ENCODE results near the gene RARG.
A peak's percentile ranks its signal among the peaks of the same experiment; 100 is the strongest.

The RARG gene

DNA sequence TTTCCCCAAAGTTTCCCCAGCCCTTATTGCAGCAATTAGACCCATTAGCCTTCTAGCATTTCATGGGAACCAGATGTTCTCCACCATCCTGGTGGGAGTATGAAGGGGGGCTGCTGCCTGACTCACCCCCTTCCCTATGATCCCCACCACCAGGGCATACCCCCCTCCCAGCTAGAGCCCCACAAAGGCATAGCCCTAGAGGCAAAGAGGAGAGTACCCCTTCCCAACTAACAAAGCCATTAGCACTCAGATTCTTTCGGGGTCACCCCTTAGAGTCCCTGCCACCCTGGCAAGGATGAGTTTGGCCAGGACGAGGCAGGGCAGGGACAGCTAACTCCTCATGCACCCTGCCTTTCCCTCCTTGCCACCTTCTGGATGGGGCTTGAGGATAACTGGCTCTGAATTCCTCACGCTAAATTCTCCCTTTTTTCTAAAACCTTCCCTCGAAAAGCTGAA is 9.2 kb downstream of the RARG start:
- Histone ChIP-seq H2AFZ (ENCODE audit: low read length, unreplicated experiment) (no peak overlapping the region), H3K79me2 (ENCODE audit: control insufficient read depth, insufficient read depth, low read length, unreplicated experiment) (peaks cover 16% of the 10 kb centered on the region), H3K4me1 (ENCODE audit: control insufficient read depth, insufficient read depth, low read length, unreplicated experiment) (peaks cover 28% of the 10 kb centered on the region), H3K36me3 (ENCODE audit: insufficient read depth, low read length) (no peaks in the 10 kb centered on the region), H3K4me3 (ENCODE audit: low read depth, low read length) (no peak overlapping the region), H3K27ac (ENCODE audit: low read depth, low read length) (no peak overlapping the region), H3K27me3 (ENCODE audit: insufficient read depth, low read length) (no peaks in the 10 kb centered on the region)

DNA sequence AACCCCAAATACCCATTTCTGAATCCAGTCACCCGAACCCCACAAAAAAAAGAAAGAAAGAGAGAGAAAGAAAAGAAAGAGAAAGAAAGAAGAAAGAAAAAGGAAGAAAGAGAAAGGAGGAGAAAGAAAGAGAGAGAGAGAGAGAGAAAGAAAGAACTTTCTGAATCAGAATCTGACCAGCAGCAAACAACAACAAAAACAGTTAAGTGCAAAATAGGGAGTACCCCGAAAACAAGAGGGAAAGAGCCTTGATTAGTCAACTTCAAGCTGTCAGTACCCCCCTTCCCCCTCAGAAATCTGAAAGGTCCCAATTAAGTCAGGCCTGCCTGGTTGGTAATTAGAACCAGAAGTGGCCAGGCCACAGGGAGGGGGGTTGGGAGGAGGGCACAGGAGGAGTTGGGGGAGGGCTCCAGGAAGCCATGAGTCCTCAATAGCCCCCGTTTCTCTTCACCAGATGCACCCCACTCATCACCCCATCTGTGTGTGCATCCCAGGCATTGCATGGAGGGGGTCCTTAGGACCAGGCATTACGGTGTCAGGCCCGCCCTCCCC is 9.8 kb downstream of the RARG start:
- Histone ChIP-seq H3K27ac (ENCODE audit: low read depth, low read length) (peak overlapping the region; percentile 98), H3K4me3 (ENCODE audit: low read depth, low read length) (peak overlapping the region; percentile 79), H3K4me1 (ENCODE audit: control insufficient read depth, insufficient read depth, low read length, unreplicated experiment) (peaks cover 34% of the 10 kb centered on the region), H3K36me3 (ENCODE audit: insufficient read depth, low read length) (no peaks in the 10 kb centered on the region), H3K79me2 (ENCODE audit: control insufficient read depth, insufficient read depth, low read length, unreplicated experiment) (peaks cover 21% of the 10 kb centered on the region), H3K27me3 (ENCODE audit: insufficient read depth, low read length) (no peaks in the 10 kb centered on the region), H2AFZ (ENCODE audit: low read length, unreplicated experiment) (no peak overlapping the region)

DNA sequence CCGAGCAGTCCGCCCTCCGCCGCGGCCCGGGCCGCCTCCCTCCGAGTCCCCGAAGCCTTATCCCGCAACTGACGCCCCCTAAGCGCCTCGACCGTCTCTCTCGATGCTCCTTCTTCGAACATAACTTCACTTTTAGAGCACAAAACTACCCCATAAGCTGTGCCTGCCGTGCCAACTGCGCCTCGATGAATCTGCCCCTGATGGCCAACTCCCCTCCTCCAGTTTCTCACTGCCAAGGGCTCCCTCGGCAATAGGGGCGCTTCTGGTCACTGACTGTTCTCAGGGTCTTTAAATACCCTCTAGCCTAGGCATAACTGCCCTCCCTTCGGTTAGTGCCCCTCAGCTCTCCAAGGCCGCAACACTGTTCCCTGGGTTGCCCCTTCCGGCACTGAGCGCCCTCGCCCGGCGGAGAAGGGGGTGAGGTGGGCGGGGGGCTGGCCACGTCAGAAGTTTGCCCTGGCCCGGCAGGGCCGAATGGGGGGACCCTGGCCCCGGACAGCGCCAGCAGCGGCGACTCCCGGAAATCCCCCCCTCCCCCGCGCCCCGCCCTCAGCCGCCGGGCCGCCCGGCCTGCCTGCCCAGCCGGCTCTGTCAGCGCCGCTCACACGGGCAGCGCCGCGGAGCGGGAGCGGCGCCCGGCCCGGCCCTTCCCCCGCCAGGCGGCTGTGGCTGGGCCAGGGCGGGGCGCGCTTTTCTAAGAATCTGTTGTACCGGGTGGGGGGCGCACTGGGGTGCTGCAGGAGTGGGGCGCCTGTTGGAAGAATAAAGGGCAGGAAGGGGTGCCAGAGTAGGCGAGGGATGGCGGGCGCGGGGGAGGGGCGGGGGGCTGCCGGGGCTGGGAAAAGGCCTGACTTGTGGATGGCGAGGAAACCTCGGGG is 10.6 kb downstream of the RARG start:
- Histone ChIP-seq H3K27me3 (ENCODE audit: insufficient read depth, low read length) (no peaks in the 10 kb centered on the region), H3K4me1 (ENCODE audit: control insufficient read depth, insufficient read depth, low read length, unreplicated experiment) (peaks cover 42% of the 10 kb centered on the region), H3K36me3 (ENCODE audit: insufficient read depth, low read length) (no peaks in the 10 kb centered on the region), H3K27ac (ENCODE audit: low read depth, low read length) (peak overlapping the region; percentile 98), H3K79me2 (ENCODE audit: control insufficient read depth, insufficient read depth, low read length, unreplicated experiment) (peaks cover 28% of the 10 kb centered on the region), H2AFZ (ENCODE audit: low read length, unreplicated experiment) (peak overlapping the region; percentile 86), H3K4me3 (ENCODE audit: low read depth, low read length) (peak overlapping the region; percentile 79)

DNA sequence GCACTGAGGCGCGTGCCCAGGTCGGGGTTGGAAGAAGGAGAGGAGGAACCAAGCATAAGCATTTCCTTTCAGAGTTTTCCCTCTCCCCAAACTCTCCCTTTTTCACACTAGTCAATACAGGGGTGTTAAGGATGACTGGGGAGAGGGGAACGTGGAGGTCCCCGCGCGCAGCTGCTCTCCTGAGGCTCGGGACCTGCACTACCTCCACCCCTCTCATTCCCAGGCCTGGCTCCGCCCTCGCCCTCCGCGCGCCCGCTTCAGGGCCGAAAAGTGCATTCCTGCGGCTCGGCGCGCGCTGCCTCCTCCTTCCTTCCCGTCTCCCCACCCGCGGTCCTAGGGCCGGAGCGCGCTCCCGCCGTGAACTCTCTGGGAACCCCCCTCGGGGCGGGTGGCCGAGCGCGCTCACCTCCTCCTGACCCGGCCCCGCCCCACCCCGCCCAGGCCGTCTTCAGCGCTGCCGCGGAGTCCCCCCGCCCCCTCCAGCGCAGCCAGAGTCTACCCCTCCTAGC is 11.3 kb downstream of the RARG start:
- Histone ChIP-seq H3K27me3 (ENCODE audit: insufficient read depth, low read length) (no peaks in the 10 kb centered on the region), H3K4me3 (ENCODE audit: low read depth, low read length) (peak overlapping the region; percentile 98), H3K36me3 (ENCODE audit: insufficient read depth, low read length) (no peaks in the 10 kb centered on the region), H2AFZ (ENCODE audit: low read length, unreplicated experiment) (peak overlapping the region; percentile 26), H3K79me2 (ENCODE audit: control insufficient read depth, insufficient read depth, low read length, unreplicated experiment) (peaks cover 35% of the 10 kb centered on the region), H3K4me1 (ENCODE audit: control insufficient read depth, insufficient read depth, low read length, unreplicated experiment) (peaks cover 49% of the 10 kb centered on the region), H3K27ac (ENCODE audit: low read depth, low read length) (peak overlapping the region; percentile 98)

DNA sequence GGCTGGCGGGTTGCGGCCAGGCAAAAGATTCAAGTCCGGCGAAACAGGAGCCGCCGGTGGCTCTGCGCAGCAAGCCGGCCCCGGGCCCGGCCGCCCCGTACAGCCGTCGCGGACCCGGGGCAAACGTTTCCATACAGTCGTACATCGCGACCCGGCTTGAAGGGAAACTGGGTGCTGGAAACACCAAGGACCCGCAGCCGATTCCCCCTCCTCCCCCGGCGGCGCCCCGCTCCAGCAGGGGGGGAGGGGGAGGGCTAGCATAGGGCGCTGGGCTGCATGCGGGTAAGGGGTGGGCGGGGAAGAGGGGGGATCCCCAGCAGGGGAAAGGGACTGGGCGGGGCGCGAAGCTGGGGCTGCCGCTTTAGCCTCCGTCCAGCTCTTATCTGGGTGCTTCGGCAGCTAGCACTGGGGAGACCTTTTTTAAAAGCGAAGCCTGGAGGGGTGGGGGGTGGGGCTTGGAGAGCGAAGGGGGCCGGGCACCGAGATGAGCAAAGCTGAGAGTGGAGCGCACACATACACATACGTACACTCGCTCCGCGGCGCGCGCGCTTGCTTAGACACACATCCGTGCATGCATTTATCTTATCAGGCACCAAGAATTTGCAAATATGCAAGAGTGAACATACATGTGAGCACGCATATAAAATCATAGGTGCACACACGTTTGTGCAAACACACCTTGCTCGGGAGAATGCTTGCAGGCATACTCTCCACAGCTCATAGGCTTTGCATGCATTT is 11.9 kb downstream of the RARG start:
- H3K79me2 ChIP-seq (ENCODE audit: control insufficient read depth, insufficient read depth, low read length, unreplicated experiment), result peaks cover 37% of the 10 kb centered on the region
- peaks cover 54% of the 10 kb centered on the region for H3K4me1 ChIP-seq (ENCODE audit: control insufficient read depth, insufficient read depth, low read length, unreplicated experiment)
- H3K4me3 ChIP-seq (ENCODE audit: low read depth, low read length), result peak overlapping the region; percentile 98
- H2AFZ ChIP-seq (ENCODE audit: low read length, unreplicated experiment), result peak overlapping the region; percentile 26
- H3K27ac ChIP-seq (ENCODE audit: low read depth, low read length), result peak overlapping the region; percentile 75
- H3K27me3 ChIP-seq (ENCODE audit: insufficient read depth, low read length), result no peaks in the 10 kb centered on the region
- H3K36me3 ChIP-seq (ENCODE audit: insufficient read depth, low read length), result no peaks in the 10 kb centered on the region

DNA sequence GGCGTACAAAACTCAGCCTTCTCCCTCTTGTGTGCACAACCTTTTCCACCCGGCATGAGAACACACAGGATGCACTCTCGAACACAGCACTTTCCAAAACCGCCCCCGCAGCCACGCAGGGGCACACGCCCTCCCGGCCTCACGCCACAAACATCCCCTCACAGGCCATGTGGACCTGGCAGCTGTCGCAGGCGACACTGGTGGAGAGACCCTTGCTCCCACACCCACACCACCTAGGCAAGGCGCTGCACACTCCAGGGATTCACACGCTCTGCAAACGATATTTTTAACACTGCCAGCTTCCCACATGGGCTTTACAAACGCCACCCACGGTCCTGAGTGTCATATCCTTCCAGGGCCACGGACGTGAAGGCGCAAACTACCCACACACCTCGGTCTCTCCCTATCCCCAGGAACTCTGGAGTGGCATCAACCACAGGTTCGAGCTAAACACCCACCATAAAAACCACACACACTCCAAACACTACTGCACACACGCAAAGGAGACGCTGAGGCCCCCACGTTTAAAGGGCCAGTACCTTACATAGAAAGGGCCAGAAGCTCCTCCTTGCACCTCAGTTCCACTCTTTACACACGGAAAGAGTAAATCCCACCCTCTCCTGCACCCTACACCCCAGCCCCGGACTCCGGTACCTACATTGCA is 12.6 kb downstream of the RARG start:
- H3K4me1 ChIP-seq (ENCODE audit: control insufficient read depth, insufficient read depth, low read length, unreplicated experiment), result peaks cover 54% of the 10 kb centered on the region
- H3K27ac ChIP-seq (ENCODE audit: low read depth, low read length), result peak overlapping the region; percentile 75
- peak overlapping the region; percentile 98 for H3K4me3 ChIP-seq (ENCODE audit: low read depth, low read length)
- no peaks in the 10 kb centered on the region for H3K27me3 ChIP-seq (ENCODE audit: insufficient read depth, low read length)
- H3K79me2 ChIP-seq (ENCODE audit: control insufficient read depth, insufficient read depth, low read length, unreplicated experiment), result peaks cover 37% of the 10 kb centered on the region
- no peaks in the 10 kb centered on the region for H3K36me3 ChIP-seq (ENCODE audit: insufficient read depth, low read length)
- H2AFZ ChIP-seq (ENCODE audit: low read length, unreplicated experiment), result no peak overlapping the region

DNA sequence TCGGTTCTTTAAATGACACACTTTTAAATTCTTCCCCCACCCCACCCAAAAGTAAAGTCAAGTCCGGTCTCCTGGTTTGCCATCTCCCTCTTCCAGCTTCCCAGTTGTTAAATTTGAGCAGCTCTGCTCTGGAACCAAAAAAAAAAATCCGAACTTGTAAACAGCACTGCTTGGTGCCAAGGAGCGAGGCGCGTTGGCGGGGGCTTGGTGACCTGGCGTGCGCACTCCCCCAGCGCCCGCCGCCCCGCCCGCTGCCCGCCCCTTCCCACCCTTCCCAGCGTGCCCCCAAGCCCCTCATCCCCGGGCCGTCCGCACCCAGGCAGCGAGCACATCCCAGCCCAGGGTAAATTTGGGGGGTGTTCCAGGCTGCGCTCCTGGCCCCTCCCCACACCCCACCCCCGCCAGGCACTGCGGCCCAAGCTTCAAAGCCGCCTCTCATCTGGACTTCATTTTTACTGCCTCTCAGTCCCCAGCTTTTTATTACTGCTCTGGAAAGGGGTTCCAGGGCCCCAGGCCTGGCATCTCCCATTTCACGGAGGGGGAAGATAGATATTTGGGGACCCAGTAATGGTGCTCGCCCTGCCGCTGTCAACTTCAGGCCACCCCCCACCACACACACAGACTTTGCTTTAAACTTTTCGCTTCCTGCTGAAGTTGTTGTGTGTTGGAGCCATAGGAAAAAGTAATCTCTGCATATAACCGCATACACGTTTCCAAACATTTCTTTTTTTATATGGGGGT is 13.3 kb downstream of the RARG start:
- Histone ChIP-seq H3K27me3 (ENCODE audit: insufficient read depth, low read length) (no peaks in the 10 kb centered on the region), H3K79me2 (ENCODE audit: control insufficient read depth, insufficient read depth, low read length, unreplicated experiment) (peaks cover 37% of the 10 kb centered on the region), H3K4me3 (ENCODE audit: low read depth, low read length) (peak overlapping the region; percentile 98), H2AFZ (ENCODE audit: low read length, unreplicated experiment) (peak overlapping the region; percentile 43), H3K4me1 (ENCODE audit: control insufficient read depth, insufficient read depth, low read length, unreplicated experiment) (peaks cover 52% of the 10 kb centered on the region), H3K36me3 (ENCODE audit: insufficient read depth, low read length) (no peaks in the 10 kb centered on the region), H3K27ac (ENCODE audit: low read depth, low read length) (peak overlapping the region; percentile 75)

DNA sequence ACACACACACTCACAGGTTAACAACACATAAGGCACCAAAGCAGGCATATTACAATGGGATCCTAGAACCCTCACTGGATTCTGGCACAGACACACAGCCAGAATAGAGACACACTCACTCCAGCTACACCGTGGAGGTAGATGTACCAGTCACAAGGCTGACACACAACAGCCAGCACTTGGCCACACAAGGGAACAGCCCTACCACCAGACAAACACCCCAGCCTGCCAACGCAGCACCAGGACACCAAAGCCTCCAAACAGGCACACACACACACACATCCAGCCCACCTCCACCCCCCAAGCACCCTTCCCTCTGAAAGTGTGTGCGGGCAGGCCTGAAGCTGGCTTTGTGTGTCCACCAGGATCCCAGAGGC is 14.1 kb downstream of the RARG start:
- H3K27ac ChIP-seq (ENCODE audit: low read depth, low read length), result peak overlapping the region; percentile 75
- peaks cover 3% of the 10 kb centered on the region; the same call in 1 of the 2 replicates for H3K36me3 ChIP-seq (ENCODE audit: insufficient read depth, low read length)
- no peak overlapping the region for H2AFZ ChIP-seq (ENCODE audit: low read length, unreplicated experiment)
- peak overlapping the region; percentile 98 for H3K4me3 ChIP-seq (ENCODE audit: low read depth, low read length)
- H3K27me3 ChIP-seq (ENCODE audit: insufficient read depth, low read length), result no peaks in the 10 kb centered on the region
- H3K79me2 ChIP-seq (ENCODE audit: control insufficient read depth, insufficient read depth, low read length, unreplicated experiment), result peaks cover 37% of the 10 kb centered on the region
- peaks cover 55% of the 10 kb centered on the region for H3K4me1 ChIP-seq (ENCODE audit: control insufficient read depth, insufficient read depth, low read length, unreplicated experiment)

DNA sequence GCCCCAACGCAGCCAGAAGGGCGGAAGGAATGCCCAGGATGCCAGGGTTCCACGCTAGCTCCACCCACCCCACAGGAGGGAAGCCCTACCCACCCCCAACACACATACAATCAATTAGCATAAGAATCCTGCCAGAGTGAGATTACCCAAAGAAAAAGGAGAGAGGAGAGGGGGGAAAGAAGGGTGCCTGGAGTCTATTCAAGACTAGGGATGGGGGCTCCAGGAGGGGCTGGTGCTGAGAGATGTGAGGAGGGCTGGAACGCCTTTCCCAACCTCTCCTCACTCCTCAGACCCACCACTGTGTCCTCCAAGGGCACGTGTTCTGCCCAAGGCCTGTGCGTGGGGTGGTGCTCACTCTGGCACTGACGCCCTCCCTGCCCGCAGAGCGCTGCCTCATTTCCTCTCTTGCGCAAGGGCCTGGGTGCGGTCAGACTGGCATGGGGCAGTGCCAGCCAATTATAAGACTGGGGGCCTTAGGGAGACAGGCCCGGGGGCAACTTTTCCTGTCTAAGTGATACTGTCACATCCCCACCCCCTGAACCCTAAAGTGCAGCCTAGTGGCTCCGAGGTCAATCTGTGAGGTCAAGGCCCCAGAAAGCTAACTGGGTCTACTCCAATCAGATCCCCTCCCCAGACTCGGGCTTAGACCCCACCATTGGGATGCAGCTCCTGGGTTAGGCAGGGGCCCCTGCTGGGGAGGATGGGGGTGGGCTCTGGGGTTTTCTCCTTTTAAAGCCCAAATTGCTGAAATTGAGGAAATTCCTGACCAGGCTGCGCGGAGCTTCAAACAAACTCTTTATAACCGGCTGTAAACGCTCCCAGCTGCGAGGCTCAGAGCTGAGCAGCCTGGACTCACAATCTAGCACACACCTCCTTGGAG is 14.7 kb downstream of the RARG start:
- Histone ChIP-seq H3K27me3 (ENCODE audit: insufficient read depth, low read length) (no peaks in the 10 kb centered on the region), H3K4me1 (ENCODE audit: control insufficient read depth, insufficient read depth, low read length, unreplicated experiment) (peaks cover 52% of the 10 kb centered on the region), H3K27ac (ENCODE audit: low read depth, low read length) (peak overlapping the region; percentile 75), H3K36me3 (ENCODE audit: insufficient read depth, low read length) (peaks cover 5% of the 10 kb centered on the region; the same call in 1 of the 2 replicates), H3K79me2 (ENCODE audit: control insufficient read depth, insufficient read depth, low read length, unreplicated experiment) (peaks cover 37% of the 10 kb centered on the region), H3K4me3 (ENCODE audit: low read depth, low read length) (peak overlapping the region; percentile 98), H2AFZ (ENCODE audit: low read length, unreplicated experiment) (no peak overlapping the region)

Data from ACC112 (cell line).